Transverse colon (tissue), 4 donors: ENCODE measurements around the gene SLC25A24. TPM values are rescaled to one million over a fixed set of nuclear protein-coding genes. Genes with fewer than 3 reads are reported as not detected.

ENCODE experiments used
- DNase-seq: peaks from one replicate; pipeline ENCODE4 v3.0.0-alpha.2; 2019
- H3K27ac ChIP-seq, 4 donors: fragments of 200-600 bp; sonication (generic); 2 replicates each; pipeline ENCODE4 v1.5.1; 2016 to 2018; ENCODE audit warnings: inconsistent platforms in 4 of 4
- H3K27me3 ChIP-seq: fragments of 200-600 bp; sonication (generic); 2 replicates; pipeline ENCODE4 v1.5.1; 2017; ENCODE audit warnings: inconsistent platforms
- H3K36me3 ChIP-seq, 4 donors: fragments of 200-600 bp; sonication (generic); 2 replicates each; pipeline ENCODE4 v1.5.1; 2017 to 2019; ENCODE audit warnings: inconsistent platforms in 4 of 4
- H3K4me1 ChIP-seq, 4 donors: fragments of 200-600 bp; sonication (generic); 2 replicates each; pipeline ENCODE4 v1.5.1; 2017 to 2020; ENCODE audit warnings: inconsistent platforms in 4 of 4
- H3K4me3 ChIP-seq, 4 donors: fragments of 200-600 bp; sonication (generic); 1 replicate in 1 of 4; 2 replicates in 3 of 4; pipeline versions ENCODE4 v1.5.1 to v1.6.1; 2017 to 2019; ENCODE audit warnings: inconsistent platforms in 4 of 4
- H3K9me3 ChIP-seq, 2 donors: fragments of 200-600 bp; sonication (generic); 2 replicates each; pipeline ENCODE4 v1.5.1; 2017 to 2019; ENCODE audit warnings: inconsistent platforms in 2 of 2
- EP300 ChIP-seq: sonication (generic); formaldehyde crosslinking; IDR thresholded peaks from one replicate; pipeline ENCODE4 v1.6.1; 2017; ENCODE audit warnings: antibody characterized with exemption, low read depth
- POLR2A ChIP-seq: fragments of 450-650 bp; IDR thresholded peaks from one replicate; pipeline ENCODE4 v1.6.1; 2016; ENCODE audit warnings: antibody characterized with exemption, mild to moderate bottlenecking, moderate library complexity
- POLR2AphosphoS5 ChIP-seq, 3 donors: sonication (generic); formaldehyde crosslinking; IDR thresholded peaks; one replicate each; pipeline ENCODE4 v1.6.1; 2016; ENCODE audit warnings: antibody characterized with exemption in 3 of 3
- WGBS, 2 donors: methylation state at CpG; one replicate each; pipeline ENCODE4 v1.1.5; 2018; ENCODE audit warnings: low coverage in 1 of 2; 5-methylcytosine and 5-hydroxymethylcytosine counted together
- in situ Hi-C, 4 donors: fragments of 200-750 bp; cut with MboI; loops; one replicate each; pipeline versions ENCODE4 v1.15.0 to v1.15.1; 2017; ENCODE audit warnings: low sequenced_read_pairs in 3 of 4, low pct_ligation_motif_present in 1 of 4, low pct_unique_long_range_greater_than_20kb in 1 of 4
- intact Hi-C: fragments of 100-400 bp; cut with DNase I; formaldehyde crosslinking; loops from one replicate; pipeline ENCODE4 v1.15.1; 2023; ENCODE audit warnings: low total_unique reads
- total RNA-seq, 4 donors: library from RNA; depleted of rRNA; stranded (reverse); fragments of >200 nt; gene quantifications; one replicate each; pipeline ENCODE4 v1.1.0, GENCODE V29; 2016
- TF ChIP-seq, protein P1 (sequence below), 5 experiments: fragments of 200-600 bp in 3 of 5; fragments of 450-650 bp in 2 of 5; sonication (generic) in 3 of 5; IDR thresholded peaks; 1 replicate in 2 of 5; 2 replicates in 3 of 5; pipeline ENCODE4 v1.5.1; 2016 to 2017; ENCODE audit warnings: antibody characterized with exemption in 5 of 5, inconsistent platforms in 3 of 5, mild to moderate bottlenecking in 2 of 5, moderate library complexity in 1 of 5

Gene SLC25A24
- total RNA-seq, 4 donors from 2014 or later = 56.5 to 83.0 (median 77.3) TPM

DNA sequence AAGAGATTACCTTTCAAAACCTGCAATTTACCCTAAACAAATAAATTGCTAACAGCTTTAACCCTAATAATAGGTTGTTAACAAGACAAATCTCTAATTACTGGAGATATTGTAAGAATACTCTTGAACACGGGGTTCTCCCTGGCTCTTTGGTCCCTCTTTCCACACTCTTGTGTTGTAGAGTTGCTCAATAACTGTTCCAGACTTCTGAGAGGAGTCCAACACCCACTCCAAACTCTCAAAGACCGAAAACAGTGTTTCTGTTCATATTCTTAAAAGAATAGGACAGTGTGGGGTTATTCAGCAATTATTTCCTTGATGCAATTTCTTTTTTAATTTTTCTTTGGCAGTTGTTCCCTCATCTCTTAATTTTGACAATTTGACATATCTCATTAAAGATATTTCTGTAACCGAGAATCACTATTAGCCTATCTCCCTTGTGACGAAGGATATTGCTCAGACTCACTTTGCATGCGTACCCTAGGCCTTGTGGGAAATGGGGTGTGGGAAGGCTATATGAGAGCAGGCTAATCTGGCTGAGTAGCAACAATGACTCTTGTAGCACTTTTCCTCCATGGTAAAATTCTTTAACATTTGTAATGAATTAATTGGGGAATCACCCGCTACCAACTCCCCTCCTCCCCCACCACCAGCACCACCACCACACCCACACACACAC is 90.7 kb downstream of the SLC25A24 start:
- H3K4me1 ChIP-seq = no peaks in the 10 kb centered on the region
- no peak for DNase-seq
- H3K27me3 ChIP-seq = no peaks in the 10 kb centered on the region
- H3K9me3 ChIP-seq = peaks cover 0 to 2% of the 10 kb centered on the region in 2 donors
- 83 to 85% methylated on average over 6 of the region's 6 CpGs for WGBS, 2 donors
- H3K36me3 ChIP-seq = no peaks in the 10 kb centered on the region
- H3K27ac ChIP-seq = no peak overlapping the region
- TF ChIP-seq POLR2A = no peak
- TF ChIP-seq, protein P1, sequence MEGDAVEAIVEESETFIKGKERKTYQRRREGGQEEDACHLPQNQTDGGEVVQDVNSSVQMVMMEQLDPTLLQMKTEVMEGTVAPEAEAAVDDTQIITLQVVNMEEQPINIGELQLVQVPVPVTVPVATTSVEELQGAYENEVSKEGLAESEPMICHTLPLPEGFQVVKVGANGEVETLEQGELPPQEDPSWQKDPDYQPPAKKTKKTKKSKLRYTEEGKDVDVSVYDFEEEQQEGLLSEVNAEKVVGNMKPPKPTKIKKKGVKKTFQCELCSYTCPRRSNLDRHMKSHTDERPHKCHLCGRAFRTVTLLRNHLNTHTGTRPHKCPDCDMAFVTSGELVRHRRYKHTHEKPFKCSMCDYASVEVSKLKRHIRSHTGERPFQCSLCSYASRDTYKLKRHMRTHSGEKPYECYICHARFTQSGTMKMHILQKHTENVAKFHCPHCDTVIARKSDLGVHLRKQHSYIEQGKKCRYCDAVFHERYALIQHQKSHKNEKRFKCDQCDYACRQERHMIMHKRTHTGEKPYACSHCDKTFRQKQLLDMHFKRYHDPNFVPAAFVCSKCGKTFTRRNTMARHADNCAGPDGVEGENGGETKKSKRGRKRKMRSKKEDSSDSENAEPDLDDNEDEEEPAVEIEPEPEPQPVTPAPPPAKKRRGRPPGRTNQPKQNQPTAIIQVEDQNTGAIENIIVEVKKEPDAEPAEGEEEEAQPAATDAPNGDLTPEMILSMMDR (IDR thresholded peaks at IDR 0.05) = no peak
- TF ChIP-seq POLR2AphosphoS5 (IDR thresholded peaks at IDR 0.05) = no peak
- TF ChIP-seq EP300 = no peak
- H3K4me3 ChIP-seq = no peak overlapping the region
- intact Hi-C loops (no loop called here), in situ Hi-C loops (no loop called here)

DNA sequence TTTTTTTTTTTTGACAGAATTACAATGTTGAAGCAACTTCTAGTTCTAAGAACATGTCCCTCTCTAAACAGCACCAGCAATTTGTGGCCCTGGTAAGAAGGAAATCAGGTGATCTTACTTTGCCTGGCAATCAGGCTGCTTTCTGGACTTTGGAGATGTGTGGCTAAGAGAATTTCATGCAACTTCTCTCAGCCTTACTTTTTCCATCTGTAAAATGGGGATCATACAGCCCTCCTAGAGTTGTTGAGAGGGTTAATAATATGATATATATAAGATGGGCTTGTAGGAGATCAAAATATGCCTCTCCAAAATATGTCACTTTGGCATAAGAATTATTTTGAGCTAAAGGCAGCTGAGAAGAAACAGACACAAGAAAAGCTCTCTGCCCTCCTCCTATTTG is 92.0 kb downstream of the SLC25A24 start:
- Histone ChIP-seq H3K27me3 (no peaks in the 10 kb centered on the region), H3K4me3 (no peak overlapping the region), H3K9me3 (peaks cover 0 to 2% of the 10 kb centered on the region in 2 donors), H3K36me3 (no peaks in the 10 kb centered on the region), H3K27ac (no peak overlapping the region), H3K4me1 (no peaks in the 10 kb centered on the region)
- no peak for DNase-seq
- no peak for TF ChIP-seq EP300
- TF ChIP-seq POLR2AphosphoS5 (IDR thresholded peaks at IDR 0.05) = no peak
- TF ChIP-seq, protein P1 (IDR thresholded peaks at IDR 0.05) = no peak
- TF ChIP-seq POLR2A = no peak
- in situ Hi-C loops (no loop called here), intact Hi-C loops (no loop called here)

DNA sequence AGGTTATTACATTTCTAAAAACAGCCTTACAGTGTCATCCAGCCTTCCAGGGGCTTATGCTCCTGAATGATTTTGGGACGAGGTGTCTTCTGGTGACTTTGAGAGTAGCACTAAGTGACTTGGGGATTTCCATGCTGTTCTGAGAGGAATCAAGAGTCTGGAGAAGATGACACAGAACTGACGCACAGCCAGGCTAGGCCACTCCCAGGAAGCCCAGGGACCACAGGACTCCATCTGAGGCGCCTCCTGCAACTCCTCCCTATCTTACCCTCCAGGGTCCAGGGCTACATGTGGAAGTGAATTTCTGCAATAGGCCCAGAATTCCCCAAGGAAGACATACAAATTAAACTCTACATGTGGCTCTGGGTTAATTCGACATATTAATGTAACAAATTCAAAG is 92.5 kb downstream of the SLC25A24 start:
- in situ Hi-C loops = no loop called here
- DNase-seq = no peak
- WGBS, 2 donors = 68 to 100% methylated on average over 2 to 4 of the region's 4 CpGs
- no peak overlapping the region for H3K4me3 ChIP-seq
- peaks cover 0 to 2% of the 10 kb centered on the region in 2 donors for H3K9me3 ChIP-seq
- TF ChIP-seq POLR2A (no peak), POLR2AphosphoS5 (IDR thresholded peaks at IDR 0.05) (no peak), EP300 (no peak)
- TF ChIP-seq, protein P1 (IDR thresholded peaks at IDR 0.05) = no peak
- no peak overlapping the region for H3K27ac ChIP-seq
- intact Hi-C loops = no loop called here
- no peaks in the 10 kb centered on the region for H3K4me1 ChIP-seq
- no peaks in the 10 kb centered on the region for H3K27me3 ChIP-seq
- H3K36me3 ChIP-seq = no peaks in the 10 kb centered on the region

DNA sequence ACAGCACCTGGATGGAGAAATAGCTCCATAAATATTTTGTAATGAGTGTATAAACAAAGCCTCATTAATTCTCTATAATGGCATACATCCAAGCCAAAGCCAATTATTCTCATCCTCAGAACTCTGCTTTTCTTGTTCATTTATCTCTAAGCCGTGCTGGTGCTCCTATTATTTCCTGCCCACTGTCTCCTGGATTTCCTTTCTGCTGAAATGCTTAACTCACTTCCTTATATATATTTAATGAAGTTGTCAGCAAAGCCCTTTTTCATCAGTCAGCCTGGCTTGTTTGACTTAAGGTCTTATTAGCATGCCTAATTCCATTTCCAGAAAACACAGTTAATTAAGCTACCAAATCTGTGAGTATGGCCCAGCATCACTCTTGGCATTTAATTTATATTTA is 93.4 kb downstream of the SLC25A24 start:
- in situ Hi-C loops (no loop called here), intact Hi-C loops (no loop called here)
- DNase-seq = no peak
- H3K27me3 ChIP-seq = no peaks in the 10 kb centered on the region
- TF ChIP-seq, protein P1 (IDR thresholded peaks at IDR 0.05) = no peak
- TF ChIP-seq EP300 (no peak), POLR2AphosphoS5 (IDR thresholded peaks at IDR 0.05) (no peak), POLR2A (no peak)
- H3K4me3 ChIP-seq = no peak overlapping the region
- no peaks in the 10 kb centered on the region for H3K36me3 ChIP-seq
- 55 to 80% methylated on average over 1 of the region's 1 CpG for WGBS, 2 donors
- H3K27ac ChIP-seq = no peak overlapping the region
- no peaks in the 10 kb centered on the region for H3K4me1 ChIP-seq
- H3K9me3 ChIP-seq = peaks cover 0 to 2% of the 10 kb centered on the region in 2 donors
